ENCODE data around the gene MVP. TPM values are rescaled to one million over a fixed set of nuclear protein-coding genes. Genes with fewer than 3 reads are reported as not detected.

MVP gene
- total RNA-seq, 2 experiments from 2014 or later, result 32.5 to 33.2 TPM

- H3K9me3 Mint-ChIP-seq, result no peaks in the 10 kb centered on the region
- H3K4me3 Mint-ChIP-seq, result peak overlapping the region; percentile 90
Observed at GRCh38 chr16:29808219-29808900, 11.9 kb upstream of the MVP start.

GRCh38 chr16:29809031-29809747 lies 11.1 kb upstream of the MVP start:
- TF ChIP-seq, protein P1, sequence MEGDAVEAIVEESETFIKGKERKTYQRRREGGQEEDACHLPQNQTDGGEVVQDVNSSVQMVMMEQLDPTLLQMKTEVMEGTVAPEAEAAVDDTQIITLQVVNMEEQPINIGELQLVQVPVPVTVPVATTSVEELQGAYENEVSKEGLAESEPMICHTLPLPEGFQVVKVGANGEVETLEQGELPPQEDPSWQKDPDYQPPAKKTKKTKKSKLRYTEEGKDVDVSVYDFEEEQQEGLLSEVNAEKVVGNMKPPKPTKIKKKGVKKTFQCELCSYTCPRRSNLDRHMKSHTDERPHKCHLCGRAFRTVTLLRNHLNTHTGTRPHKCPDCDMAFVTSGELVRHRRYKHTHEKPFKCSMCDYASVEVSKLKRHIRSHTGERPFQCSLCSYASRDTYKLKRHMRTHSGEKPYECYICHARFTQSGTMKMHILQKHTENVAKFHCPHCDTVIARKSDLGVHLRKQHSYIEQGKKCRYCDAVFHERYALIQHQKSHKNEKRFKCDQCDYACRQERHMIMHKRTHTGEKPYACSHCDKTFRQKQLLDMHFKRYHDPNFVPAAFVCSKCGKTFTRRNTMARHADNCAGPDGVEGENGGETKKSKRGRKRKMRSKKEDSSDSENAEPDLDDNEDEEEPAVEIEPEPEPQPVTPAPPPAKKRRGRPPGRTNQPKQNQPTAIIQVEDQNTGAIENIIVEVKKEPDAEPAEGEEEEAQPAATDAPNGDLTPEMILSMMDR (IDR thresholded peaks at IDR 0.05), result no peak
- no peaks in the 10 kb centered on the region for H3K9me3 Mint-ChIP-seq
- H3K27ac Mint-ChIP-seq, result peak overlapping the region; percentile 96
- H3K4me1 Mint-ChIP-seq (ENCODE audit: low read depth), result peaks cover 42% of the 10 kb centered on the region
- H3K27me3 Mint-ChIP-seq, result no peaks in the 10 kb centered on the region
- no peak for ATAC-seq
- CTCF ChIA-PET, result interaction anchor here (0.8 to 3.0 kb wide), 7 partner anchors 10 to 108 kb away, joined by 4 to 63 read pairs (median 10); partner anchors contain the start of genes KIF22, MVP and PAGR1
- H3K36me3 Mint-ChIP-seq (ENCODE audit: low read depth), result peaks cover 48% of the 10 kb centered on the region
- peak; percentile 30 for DNase-seq
- peak overlapping the region; percentile 90 for H3K4me3 Mint-ChIP-seq
- intact Hi-C loops (cut with micrococcal nuclease), result no loop called here
- POLR2A ChIA-PET, result interaction anchor here (0.5 to 9.5 kb wide), 15 partner anchors 13 to 376 kb away, joined by 3 to 167 read pairs (median 5); partner anchors contain the start of genes HIRIP3, INO80E, KIF22 and MVP

More at GRCh38 chr16:29808219-29808900, 11.9 kb upstream of the MVP start:
- intact Hi-C loops (cut with micrococcal nuclease), result no loop called here
- H3K36me3 Mint-ChIP-seq (ENCODE audit: low read depth), result peaks cover 55% of the 10 kb centered on the region
- ATAC-seq, result no peak
- TF ChIP-seq, protein P1 (IDR thresholded peaks at IDR 0.05), result no peak
- DNase-seq, result peak; percentile 61
- peaks cover 46% of the 10 kb centered on the region for H3K4me1 Mint-ChIP-seq (ENCODE audit: low read depth)
- H3K27ac Mint-ChIP-seq, result peak overlapping the region; percentile 96
- POLR2A ChIA-PET, result interaction anchor here (0.5 to 9.5 kb wide), 22 partner anchors 11 to 377 kb away, joined by 3 to 167 read pairs (median 5); partner anchors contain the start of genes HIRIP3, INO80E, KIF22 and MVP
- no peaks in the 10 kb centered on the region for H3K27me3 Mint-ChIP-seq
- CTCF ChIA-PET, result interaction anchor here (0.7 to 3.0 kb wide), 12 partner anchors 11 to 119 kb away, joined by 3 to 63 read pairs (median 7); partner anchors contain the start of genes KIF22, MVP and PAGR1

DNA sequence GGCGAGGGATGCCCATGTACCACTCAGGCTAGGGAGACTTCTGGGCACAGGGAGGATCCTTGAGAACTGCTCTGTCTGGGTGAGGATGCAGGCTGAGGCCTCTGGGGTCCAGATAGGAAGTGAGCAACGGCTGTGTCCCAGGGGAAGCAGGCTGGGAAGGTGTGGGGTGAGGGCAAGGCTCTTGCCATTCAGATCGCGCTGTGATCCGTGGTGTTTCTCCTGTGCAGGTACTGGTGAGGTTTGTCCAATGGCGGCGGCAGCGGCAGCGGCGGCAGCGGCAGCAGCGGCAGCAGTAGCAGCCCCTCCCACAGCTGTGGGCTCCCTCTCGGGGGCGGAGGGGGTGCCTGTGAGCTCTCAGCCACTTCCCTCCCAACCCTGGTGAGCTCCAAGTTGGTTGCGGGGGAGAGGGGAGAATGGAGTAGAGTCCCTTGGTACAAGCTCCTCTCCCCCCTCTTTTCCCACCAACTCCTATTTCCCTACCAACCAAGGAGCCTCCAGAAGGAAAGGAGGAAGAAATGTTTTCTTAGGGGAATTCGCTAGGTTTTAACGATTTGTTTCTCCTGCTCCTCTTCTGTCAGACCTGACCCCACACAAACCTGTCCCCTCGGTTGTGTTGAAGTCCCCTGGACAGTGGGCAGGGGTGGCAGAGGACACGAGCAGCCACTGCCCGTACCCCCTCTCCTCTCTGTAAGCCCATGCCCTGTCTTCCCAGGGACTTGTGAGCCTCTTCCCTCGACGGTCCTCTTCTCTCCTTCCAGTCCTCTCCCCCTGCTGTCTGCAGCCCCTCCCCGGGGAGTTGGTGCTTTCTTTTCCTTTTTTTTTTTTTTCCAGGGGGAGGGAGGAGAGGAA lies 10.2 kb upstream of the MVP start:
- intact Hi-C loops (cut with micrococcal nuclease), result loop anchor here (10.0 kb wide), 1 partner anchor 105 kb away; no protein-coding TSS in a partner anchor
- peak overlapping the region; percentile 89 for H3K27ac Mint-ChIP-seq
- ATAC-seq (no peak), DNase-seq (peak; percentile 76)
- H3K4me3 Mint-ChIP-seq, result peak overlapping the region; percentile 90
- ChIA-PET POLR2A (interaction anchor here (1.1 to 9.5 kb wide), 4 partner anchors 10 to 119 kb away, joined by 3 to 167 read pairs (median 17); partner anchors contain the start of genes MVP and PAGR1), CTCF (interaction anchor here (0.8 to 0.9 kb wide), 2 partner anchors 9 to 39 kb away, joined by 4 read pairs; no protein-coding TSS in a partner anchor)
- H3K27me3 Mint-ChIP-seq, result no peaks in the 10 kb centered on the region
- peaks cover 42% of the 10 kb centered on the region for H3K36me3 Mint-ChIP-seq (ENCODE audit: low read depth)
- no peaks in the 10 kb centered on the region for H3K9me3 Mint-ChIP-seq
- peaks cover 46% of the 10 kb centered on the region for H3K4me1 Mint-ChIP-seq (ENCODE audit: low read depth)
- TF ChIP-seq, protein P1 (IDR thresholded peaks at IDR 0.05), result no peak

- DNase-seq (no peak), ATAC-seq (no peak)
- H3K27ac Mint-ChIP-seq, result peak overlapping the region; percentile 89
- TF ChIP-seq, protein P1 (IDR thresholded peaks at IDR 0.05), result no peak
- H3K9me3 Mint-ChIP-seq, result no peaks in the 10 kb centered on the region
- ChIA-PET POLR2A (interaction anchor here (1.7 to 9.5 kb wide), 3 partner anchors 11 to 20 kb away, joined by 4 to 167 read pairs (median 5); partner anchors contain the start of genes KIF22, MVP and PAGR1), CTCF (interaction anchor here (0.9 to 2.6 kb wide), 2 partner anchors 9 to 38 kb away, joined by 4 to 10 read pairs; no protein-coding TSS in a partner anchor)
- H3K4me1 Mint-ChIP-seq (ENCODE audit: low read depth), result peaks cover 49% of the 10 kb centered on the region
- no peaks in the 10 kb centered on the region for H3K27me3 Mint-ChIP-seq
- intact Hi-C loops (cut with micrococcal nuclease), result loop anchor here (10.0 kb wide), 1 partner anchor 106 kb away; no protein-coding TSS in a partner anchor
- H3K4me3 Mint-ChIP-seq, result peak overlapping the region; percentile 90
- H3K36me3 Mint-ChIP-seq (ENCODE audit: low read depth), result peaks cover 39% of the 10 kb centered on the region
Observed at GRCh38 chr16:29810699-29811169, 9.5 kb upstream of the MVP start.
